Astrocyte (in vitro differentiated cells and primary cell): ENCODE measurements around the gene THRAP3. TPM values are rescaled to one million over a fixed set of nuclear protein-coding genes. Genes with fewer than 3 reads are reported as not detected.

Experiments
- DNase-seq: peaks from one replicate; pipeline ENCODE4 v3.0.0-alpha.2; 2010; ENCODE audit warnings: low read depth
- FAIRE-seq: peaks from 2 replicates; lab custom pipeline; 2011; peaks lifted over from hg19 to GRCh38; lab: Jason Lieb, UNC
- H2AFZ ChIP-seq: 2 replicates; pipeline ENCODE4 v1.6.0; 2012; ENCODE audit warnings: low read depth, low read length, inconsistent platforms
- H3K27ac ChIP-seq: 2 replicates; pipeline ENCODE4 v1.5.1; 2011; ENCODE audit warnings: low read depth, low read length, inconsistent platforms
- H3K27me3 ChIP-seq: 2 replicates; pipeline ENCODE4 v1.6.0; 2011; ENCODE audit warnings: low read length, inconsistent platforms; ENCODE audit not compliant: insufficient read depth
- H3K36me3 ChIP-seq: 2 replicates; pipeline ENCODE4 v1.5.1; 2011; ENCODE audit warnings: low read length, inconsistent platforms; ENCODE audit not compliant: insufficient read depth
- H3K4me1 ChIP-seq: 2 replicates; pipeline ENCODE4 v1.5.1; 2011; ENCODE audit warnings: low read length, inconsistent platforms; ENCODE audit not compliant: insufficient read depth
- H3K4me2 ChIP-seq: 2 replicates; pipeline ENCODE4 v1.6.0; 2012; ENCODE audit warnings: low read length, inconsistent platforms
- H3K4me3 ChIP-seq: 2 replicates; pipeline ENCODE4 v1.5.1; 2011; ENCODE audit warnings: low read depth, mild to moderate bottlenecking, low read length, inconsistent platforms; ENCODE audit not compliant: insufficient read depth
- H3K79me2 ChIP-seq: 2 replicates; pipeline ENCODE4 v1.6.0; 2012; ENCODE audit warnings: mild to moderate bottlenecking, low read length, inconsistent platforms; ENCODE audit not compliant: insufficient read depth
- H3K9ac ChIP-seq: 2 replicates; pipeline ENCODE4 v1.6.0; 2012; ENCODE audit warnings: mild to moderate bottlenecking, low read length, inconsistent platforms
- H3K9me3 ChIP-seq: 2 replicates; pipeline ENCODE4 v1.5.1; 2012; ENCODE audit warnings: low read depth, mild to moderate bottlenecking, low read length, inconsistent platforms; ENCODE audit not compliant: insufficient read depth
- H4K20me1 ChIP-seq: 2 replicates; pipeline ENCODE4 v1.6.0; 2012; ENCODE audit warnings: low read length, inconsistent platforms; ENCODE audit not compliant: insufficient read depth
- H3K27ac Mint-ChIP-seq: one replicate; pipeline ENCODE4 v1.8.0; 2021; ENCODE audit warnings: mild to moderate bottlenecking, mixed read lengths; ENCODE audit not compliant: unreplicated experiment
- H3K27me3 Mint-ChIP-seq: one replicate; pipeline ENCODE4 v1.8.0; 2021; ENCODE audit warnings: low read depth, mixed read lengths; ENCODE audit not compliant: unreplicated experiment
- H3K36me3 Mint-ChIP-seq: one replicate; pipeline ENCODE4 v1.8.0; 2021; ENCODE audit warnings: low read depth, mixed read lengths; ENCODE audit not compliant: unreplicated experiment
- H3K4me1 Mint-ChIP-seq: one replicate; pipeline ENCODE4 v1.8.0; 2021; ENCODE audit warnings: low read depth, mixed read lengths; ENCODE audit not compliant: unreplicated experiment
- H3K4me3 Mint-ChIP-seq: one replicate; pipeline ENCODE4 v1.8.0; 2021; ENCODE audit warnings: mild to moderate bottlenecking, moderate library complexity, mixed read lengths; ENCODE audit not compliant: unreplicated experiment
- H3K9me3 Mint-ChIP-seq: one replicate; pipeline ENCODE4 v1.8.0; 2021; ENCODE audit warnings: mild to moderate bottlenecking, mixed read lengths; ENCODE audit not compliant: unreplicated experiment
- EZH2 ChIP-seq: IDR thresholded peaks from 2 replicates; pipeline ENCODE4 v1.6.1; 2012; ENCODE audit warnings: mild to moderate bottlenecking, low read length, inconsistent platforms; ENCODE audit not compliant: insufficient read depth
- total RNA-seq: library from RNA; stranded (reverse); gene quantifications from 2 replicates; pipeline ENCODE4 v1.2.1, GENCODE V29; 2021
- TF ChIP-seq, protein P1 (sequence below): IDR thresholded peaks from 2 replicates; pipeline ENCODE4 v1.5.1; 2011; ENCODE audit warnings: low read depth, mild to moderate bottlenecking, inconsistent platforms, low read length, moderate library complexity; ENCODE audit not compliant: insufficient read depth

Gene THRAP3
- total RNA-seq, 1 donor from 2014 or later = 109 TPM

DNA sequence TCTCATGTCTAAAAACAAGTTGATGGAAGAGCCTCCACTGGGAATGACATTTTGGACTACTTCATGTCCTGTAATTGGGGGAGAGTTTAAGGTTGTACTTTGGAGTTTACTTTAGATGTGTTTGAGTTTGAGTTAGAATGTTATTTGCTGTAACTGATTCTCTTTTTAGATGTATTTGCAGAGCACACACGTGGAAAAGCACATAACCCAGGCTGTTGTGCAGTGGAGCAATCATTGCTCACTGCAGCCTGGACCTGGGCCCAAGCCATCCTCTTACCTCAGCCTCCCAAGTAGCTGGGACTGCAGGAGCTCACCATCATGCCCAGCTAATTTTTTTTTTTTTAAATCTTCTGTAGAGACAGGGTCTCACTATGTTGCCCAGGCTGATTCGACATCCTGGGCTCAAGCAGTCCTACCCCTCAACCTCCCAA is 45.2 kb downstream of the THRAP3 start:
- Mint-ChIP-seq H3K27ac (no peak overlapping the region), H3K9me3 (no peaks in the 10 kb centered on the region), H3K4me3 (no peak overlapping the region), H3K36me3 (peaks cover 10% of the 10 kb centered on the region), H3K27me3 (no peaks in the 10 kb centered on the region), H3K4me1 (peaks cover 7% of the 10 kb centered on the region)
- Histone ChIP-seq H3K9me3 (no peaks in the 10 kb centered on the region), H3K4me2 (no peak overlapping the region), H3K27me3 (no peaks in the 10 kb centered on the region), H3K36me3 (peaks cover 26% of the 10 kb centered on the region), H3K4me1 (no peaks in the 10 kb centered on the region), H3K4me3 (no peak overlapping the region), H3K9ac (no peak overlapping the region), H2AFZ (no peak overlapping the region), H3K79me2 (peaks cover 92% of the 10 kb centered on the region), H3K27ac (no peak overlapping the region), H4K20me1 (peaks cover 76% of the 10 kb centered on the region)
- TF ChIP-seq EZH2 = no peak
- TF ChIP-seq, protein P1, sequence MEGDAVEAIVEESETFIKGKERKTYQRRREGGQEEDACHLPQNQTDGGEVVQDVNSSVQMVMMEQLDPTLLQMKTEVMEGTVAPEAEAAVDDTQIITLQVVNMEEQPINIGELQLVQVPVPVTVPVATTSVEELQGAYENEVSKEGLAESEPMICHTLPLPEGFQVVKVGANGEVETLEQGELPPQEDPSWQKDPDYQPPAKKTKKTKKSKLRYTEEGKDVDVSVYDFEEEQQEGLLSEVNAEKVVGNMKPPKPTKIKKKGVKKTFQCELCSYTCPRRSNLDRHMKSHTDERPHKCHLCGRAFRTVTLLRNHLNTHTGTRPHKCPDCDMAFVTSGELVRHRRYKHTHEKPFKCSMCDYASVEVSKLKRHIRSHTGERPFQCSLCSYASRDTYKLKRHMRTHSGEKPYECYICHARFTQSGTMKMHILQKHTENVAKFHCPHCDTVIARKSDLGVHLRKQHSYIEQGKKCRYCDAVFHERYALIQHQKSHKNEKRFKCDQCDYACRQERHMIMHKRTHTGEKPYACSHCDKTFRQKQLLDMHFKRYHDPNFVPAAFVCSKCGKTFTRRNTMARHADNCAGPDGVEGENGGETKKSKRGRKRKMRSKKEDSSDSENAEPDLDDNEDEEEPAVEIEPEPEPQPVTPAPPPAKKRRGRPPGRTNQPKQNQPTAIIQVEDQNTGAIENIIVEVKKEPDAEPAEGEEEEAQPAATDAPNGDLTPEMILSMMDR = no peak
- DNase-seq = no peak
- no peak for FAIRE-seq

DNA sequence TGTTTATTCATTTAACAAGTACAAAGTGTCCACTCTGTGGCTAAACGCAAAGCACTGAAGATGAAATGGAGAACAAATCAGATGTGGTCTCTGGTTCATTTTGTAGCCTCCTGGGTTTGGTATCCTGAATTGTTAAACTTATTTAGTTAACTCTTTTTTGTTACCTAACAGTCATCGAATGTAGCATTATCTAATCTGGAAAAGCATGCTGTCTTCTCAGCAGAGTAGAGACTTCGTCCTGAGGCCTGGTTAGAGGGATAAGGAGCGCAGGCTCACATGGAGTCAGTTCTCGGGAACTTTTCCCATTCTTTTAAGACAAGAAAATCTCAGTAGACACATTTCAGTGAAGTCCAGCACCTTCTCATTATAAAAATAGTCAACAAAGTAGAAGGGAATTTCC is 48.8 kb downstream of the THRAP3 start:
- Histone ChIP-seq H3K4me3 (no peak overlapping the region), H3K4me1 (no peaks in the 10 kb centered on the region), H3K79me2 (peaks cover 77% of the 10 kb centered on the region), H4K20me1 (peaks cover 55% of the 10 kb centered on the region), H3K9me3 (no peaks in the 10 kb centered on the region), H2AFZ (no peak overlapping the region), H3K27ac (no peak overlapping the region), H3K9ac (no peak overlapping the region), H3K36me3 (peaks cover 18% of the 10 kb centered on the region), H3K27me3 (no peaks in the 10 kb centered on the region), H3K4me2 (no peak overlapping the region)
- no peaks in the 10 kb centered on the region for H3K27me3 Mint-ChIP-seq
- H3K36me3 Mint-ChIP-seq = peaks cover 13% of the 10 kb centered on the region
- DNase-seq (no peak), FAIRE-seq (no peak)
- no peak for TF ChIP-seq EZH2
- TF ChIP-seq, protein P1 = no peak
- no peak overlapping the region for H3K27ac Mint-ChIP-seq
- H3K4me3 Mint-ChIP-seq = no peak overlapping the region
- peaks cover 11% of the 10 kb centered on the region for H3K4me1 Mint-ChIP-seq
- no peaks in the 10 kb centered on the region for H3K9me3 Mint-ChIP-seq

DNA sequence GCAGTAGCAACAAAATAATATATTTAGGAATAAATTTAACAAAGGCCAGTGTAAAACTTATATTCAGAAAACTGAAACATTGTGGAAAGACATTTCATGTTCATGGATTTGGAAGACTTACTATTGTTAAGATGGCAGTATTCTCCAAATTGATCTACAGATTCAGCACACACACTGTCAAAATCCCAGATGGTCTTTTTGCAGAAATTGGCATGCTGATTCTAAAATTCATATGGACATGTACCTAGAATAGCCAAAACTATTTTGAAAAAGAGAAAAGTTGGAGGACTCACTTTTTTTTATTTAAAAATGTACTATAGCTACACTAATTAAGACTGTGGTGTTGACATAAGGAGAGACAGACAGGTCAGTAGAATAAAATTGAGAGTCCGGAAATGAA is 50.0 kb downstream of the THRAP3 start:
- Mint-ChIP-seq H3K4me1 (peaks cover 7% of the 10 kb centered on the region), H3K27me3 (no peaks in the 10 kb centered on the region), H3K4me3 (no peak overlapping the region), H3K36me3 (peaks cover 9% of the 10 kb centered on the region), H3K9me3 (no peaks in the 10 kb centered on the region), H3K27ac (no peak overlapping the region)
- no peak for FAIRE-seq
- no peak overlapping the region for H3K27ac ChIP-seq
- H3K27me3 ChIP-seq = no peaks in the 10 kb centered on the region
- H4K20me1 ChIP-seq = peaks cover 51% of the 10 kb centered on the region
- no peak overlapping the region for H3K9ac ChIP-seq
- H3K4me2 ChIP-seq = no peak overlapping the region
- DNase-seq = no peak
- no peak overlapping the region for H3K4me3 ChIP-seq
- no peaks in the 10 kb centered on the region for H3K9me3 ChIP-seq
- no peaks in the 10 kb centered on the region for H3K4me1 ChIP-seq
- peaks cover 76% of the 10 kb centered on the region for H3K79me2 ChIP-seq
- H2AFZ ChIP-seq = no peak overlapping the region
- H3K36me3 ChIP-seq = peaks cover 18% of the 10 kb centered on the region
- TF ChIP-seq, protein P1 = no peak
- no peak for TF ChIP-seq EZH2
